Measurements from ENCODE around the gene KCTD16. TPM values are rescaled to one million over a fixed set of nuclear protein-coding genes. Genes with fewer than 3 reads are reported as not detected.

The KCTD16 gene
- total RNA-seq, 1 donor from 2014 or later, result 5.6 TPM

- no peak for FAIRE-seq
- H3K9me3 Mint-ChIP-seq (ENCODE audit: unreplicated experiment), result peaks cover 4% of the 10 kb centered on the region
Measured at GRCh38 chr5:144406442-144406841, 235.8 kb downstream of the KCTD16 start.

GRCh38 chr5:144414202-144415029 is 243.7 kb downstream of the KCTD16 start:
- H3K36me3 Mint-ChIP-seq (ENCODE audit: low read depth, unreplicated experiment), result no peaks in the 10 kb centered on the region
- H3K27ac Mint-ChIP-seq (ENCODE audit: unreplicated experiment), result no peak overlapping the region
- Histone ChIP-seq H3K27ac (ENCODE audit: low read depth, low read length) (no peak overlapping the region), H3K36me3 (ENCODE audit: insufficient read depth, low read length) (no peaks in the 10 kb centered on the region), H3K9me3 (ENCODE audit: insufficient read depth, low read depth, low read length) (no peaks in the 10 kb centered on the region), H2AFZ (ENCODE audit: low read depth, low read length) (no peak overlapping the region), H3K4me2 (ENCODE audit: low read length) (no peak overlapping the region), H3K79me2 (ENCODE audit: insufficient read depth, low read length) (no peaks in the 10 kb centered on the region), H4K20me1 (ENCODE audit: insufficient read depth, low read length) (no peaks in the 10 kb centered on the region), H3K4me1 (ENCODE audit: insufficient read depth, low read length) (no peaks in the 10 kb centered on the region), H3K9ac (ENCODE audit: low read length) (no peak overlapping the region), H3K27me3 (ENCODE audit: insufficient read depth, low read length) (no peaks in the 10 kb centered on the region), H3K4me3 (ENCODE audit: insufficient read depth, low read depth, low read length) (no peak overlapping the region)
- FAIRE-seq (no peak), DNase-seq (ENCODE audit: low read depth) (no peak)
- peaks cover 2% of the 10 kb centered on the region for H3K27me3 Mint-ChIP-seq (ENCODE audit: low read depth, unreplicated experiment)
- H3K9me3 Mint-ChIP-seq (ENCODE audit: unreplicated experiment), result peaks cover 4% of the 10 kb centered on the region
- no peak for TF ChIP-seq CTCF (IDR thresholded peaks at IDR 0.05; ENCODE audit: insufficient read depth, low read depth, low read length)
- H3K4me3 Mint-ChIP-seq (ENCODE audit: unreplicated experiment), result no peak overlapping the region
- H3K4me1 Mint-ChIP-seq (ENCODE audit: low read depth, unreplicated experiment), result peaks cover 3% of the 10 kb centered on the region

More at GRCh38 chr5:144406442-144406841, 235.8 kb downstream of the KCTD16 start:
- Mint-ChIP-seq H3K4me3 (ENCODE audit: unreplicated experiment) (no peak overlapping the region), H3K27ac (ENCODE audit: unreplicated experiment) (no peak overlapping the region), H3K4me1 (ENCODE audit: low read depth, unreplicated experiment) (no peaks in the 10 kb centered on the region), H3K27me3 (ENCODE audit: low read depth, unreplicated experiment) (peaks cover 2% of the 10 kb centered on the region), H3K36me3 (ENCODE audit: low read depth, unreplicated experiment) (no peaks in the 10 kb centered on the region)
- Histone ChIP-seq H3K9me3 (ENCODE audit: insufficient read depth, low read depth, low read length) (no peaks in the 10 kb centered on the region), H3K36me3 (ENCODE audit: insufficient read depth, low read length) (no peaks in the 10 kb centered on the region), H2AFZ (ENCODE audit: low read depth, low read length) (no peak overlapping the region), H3K27me3 (ENCODE audit: insufficient read depth, low read length) (no peaks in the 10 kb centered on the region), H4K20me1 (ENCODE audit: insufficient read depth, low read length) (no peaks in the 10 kb centered on the region), H3K9ac (ENCODE audit: low read length) (no peak overlapping the region), H3K27ac (ENCODE audit: low read depth, low read length) (no peak overlapping the region), H3K79me2 (ENCODE audit: insufficient read depth, low read length) (no peaks in the 10 kb centered on the region), H3K4me1 (ENCODE audit: insufficient read depth, low read length) (no peaks in the 10 kb centered on the region), H3K4me3 (ENCODE audit: insufficient read depth, low read depth, low read length) (no peak overlapping the region), H3K4me2 (ENCODE audit: low read length) (no peak overlapping the region)
- no peak for TF ChIP-seq EZH2 (IDR thresholded peaks at IDR 0.05; ENCODE audit: insufficient read depth, low read length)
- TF ChIP-seq CTCF (IDR thresholded peaks at IDR 0.05; ENCODE audit: insufficient read depth, low read depth, low read length), result no peak
- DNase-seq (ENCODE audit: low read depth), result no peak

GRCh38 chr5:144416196-144416595 is 245.5 kb downstream of the KCTD16 start:
- TF ChIP-seq CTCF (IDR thresholded peaks at IDR 0.05; ENCODE audit: insufficient read depth, low read depth, low read length), result no peak
- TF ChIP-seq EZH2 (IDR thresholded peaks at IDR 0.05; ENCODE audit: insufficient read depth, low read length), result no peak
- Mint-ChIP-seq H3K9me3 (ENCODE audit: unreplicated experiment) (no peaks in the 10 kb centered on the region), H3K27ac (ENCODE audit: unreplicated experiment) (no peak overlapping the region), H3K36me3 (ENCODE audit: low read depth, unreplicated experiment) (no peaks in the 10 kb centered on the region), H3K4me3 (ENCODE audit: unreplicated experiment) (no peak overlapping the region), H3K4me1 (ENCODE audit: low read depth, unreplicated experiment) (peaks cover 14% of the 10 kb centered on the region), H3K27me3 (ENCODE audit: low read depth, unreplicated experiment) (no peaks in the 10 kb centered on the region)
- no peak for FAIRE-seq
- no peak overlapping the region for H3K27ac ChIP-seq (ENCODE audit: low read depth, low read length)
- H3K4me1 ChIP-seq (ENCODE audit: insufficient read depth, low read length), result no peaks in the 10 kb centered on the region
- no peak overlapping the region for H3K4me3 ChIP-seq (ENCODE audit: insufficient read depth, low read depth, low read length)
- H2AFZ ChIP-seq (ENCODE audit: low read depth, low read length), result no peak overlapping the region
- H3K79me2 ChIP-seq (ENCODE audit: insufficient read depth, low read length), result no peaks in the 10 kb centered on the region
- no peak overlapping the region for H3K9ac ChIP-seq (ENCODE audit: low read length)
- DNase-seq (ENCODE audit: low read depth), result no peak
- H3K36me3 ChIP-seq (ENCODE audit: insufficient read depth, low read length), result no peaks in the 10 kb centered on the region
- no peaks in the 10 kb centered on the region for H4K20me1 ChIP-seq (ENCODE audit: insufficient read depth, low read length)
- H3K4me2 ChIP-seq (ENCODE audit: low read length), result no peak overlapping the region
- no peaks in the 10 kb centered on the region for H3K27me3 ChIP-seq (ENCODE audit: insufficient read depth, low read length)
- H3K9me3 ChIP-seq (ENCODE audit: insufficient read depth, low read depth, low read length), result no peaks in the 10 kb centered on the region
